HL-60 (cell line): Measurements from ENCODE around the gene NFIC.
"Not testable (repeated sequence)": the region's sequence is repeated elsewhere in the genome, so short reads cannot be mapped to it uniquely, and the experiment has no call there.

Source experiments
- DNase-seq, 2 experiments: peaks; one replicate each; pipeline ENCODE4 v3.0.0-alpha.2; 2010 to 2020; ENCODE audit warnings: low read depth in 1 of 2, low spot score in 1 of 2
- H3K27ac ChIP-seq: fragments of 250-450 bp; sonication (Bioruptor Pico); replicated peaks from 2 replicates; pipeline ENCODE4 v1.5.1; 2020; ENCODE audit warnings: mild to moderate bottlenecking, moderate library complexity
- H3K27me3 ChIP-seq: fragments of 250-450 bp; sonication (Bioruptor Pico); 2 replicates; pipeline ENCODE4 v1.5.1; 2021; ENCODE audit warnings: mild to moderate bottlenecking, moderate library complexity; ENCODE audit not compliant: insufficient read depth, poor library complexity, severe bottlenecking
- H3K4me3 ChIP-seq: replicated peaks from 2 replicates; pipeline ENCODE4 v1.5.1; 2011; ENCODE audit warnings: mild to moderate bottlenecking, control low read depth, low read length; ENCODE audit not compliant: insufficient read depth
- CTCF ChIP-seq: IDR thresholded peaks from one replicate; pipeline ENCODE4 v1.5.1; 2011; ENCODE audit warnings: low read length, control low read depth, inconsistent platforms; ENCODE audit not compliant: insufficient read depth
- GABPA ChIP-seq: IDR thresholded peaks from 2 replicates; pipeline ENCODE4 v1.6.1; 2012; ENCODE audit warnings: low read depth
- POLR2AphosphoS5 ChIP-seq: IDR thresholded peaks from 2 replicates; pipeline ENCODE4 v1.6.1; 2012; ENCODE audit warnings: low read depth
- REST ChIP-seq: IDR thresholded peaks from 2 replicates; pipeline ENCODE4 v1.6.1; 2012; ENCODE audit warnings: low read depth; ENCODE audit not compliant: insufficient replicate concordance
- SPI1 ChIP-seq: IDR thresholded peaks from 2 replicates; pipeline ENCODE4 v1.6.1; 2012; ENCODE audit warnings: low read depth, mild to moderate bottlenecking, borderline replicate concordance

Gene NFIC

GRCh38 chr19:3451451-3451866, 85.1 kb downstream of the NFIC start:
- Histone ChIP-seq H3K4me3 (no peak overlapping the region), H3K27ac (no peak overlapping the region), H3K27me3 (no peaks in the 10 kb centered on the region)
- TF ChIP-seq SPI1, result no peak
- TF ChIP-seq GABPA, result no peak
- TF ChIP-seq CTCF, result no peak
- no peak for DNase-seq

- no peaks in the 10 kb centered on the region for H3K27me3 ChIP-seq
- TF ChIP-seq CTCF (no peak), REST (no peak), GABPA (no peak), POLR2AphosphoS5 (no peak), SPI1 (no peak)
- DNase-seq, result no peak
- no peak overlapping the region for H3K27ac ChIP-seq
- H3K4me3 ChIP-seq, result no peak overlapping the region
These were observed 86.0 kb downstream of the NFIC start for GRCh38 chr19:3452171-3452941.

- not testable (repeated sequence) for H3K4me3 ChIP-seq, H3K27me3 ChIP-seq, DNase-seq, H3K27ac ChIP-seq
These were observed 86.5 kb downstream of the NFIC start for GRCh38 chr19:3452942-3453214.

GRCh38 chr19:3453840-3454239, 87.5 kb downstream of the NFIC start:
- Histone ChIP-seq H3K27me3 (no peaks in the 10 kb centered on the region), H3K27ac (no peak overlapping the region), H3K4me3 (no peak overlapping the region)
- TF ChIP-seq SPI1 (no peak), GABPA (no peak)
- DNase-seq, result no peak

GRCh38 chr19:3454656-3455392, 88.4 kb downstream of the NFIC start:
- H3K27me3 ChIP-seq, result no peaks in the 10 kb centered on the region
- TF ChIP-seq GABPA, result no peak
- TF ChIP-seq SPI1, result no peak
- TF ChIP-seq REST, result no peak
- no peak for TF ChIP-seq CTCF
- TF ChIP-seq POLR2AphosphoS5, result no peak
- H3K27ac ChIP-seq, result no peak overlapping the region
- DNase-seq, result no peak
- no peak overlapping the region for H3K4me3 ChIP-seq
